Measurements from ENCODE around the gene ZACN.

GRCh38 chr17:76088868-76089576 is 10.0 kb downstream of the ZACN start:
- TF ChIP-seq CTCF (conservative IDR thresholded peaks at IDR 0.05; ENCODE audit: low read length) (no peak), EZH2phosphoT487 (IDR thresholded peaks at IDR 0.05; ENCODE audit: borderline replicate concordance) (no peak)

All from Loucy (cell line).